Neural cell (in vitro differentiated cells): Measurements from ENCODE around the gene ACTN4. TPM values are rescaled to one million over a fixed set of nuclear protein-coding genes. Genes with fewer than 3 reads are reported as not detected.
A peak's percentile ranks its signal among the peaks of the same experiment; 100 is the strongest.
"Not testable (repeated sequence)": the region's sequence is repeated elsewhere in the genome, so short reads cannot be mapped to it uniquely, and the experiment has no call there.

ENCODE experiments used
- H2AFZ ChIP-seq: fragments of 200-600, 300-800 bp; sonication (generic), shearing (Covaris generic); 2 replicates; pipeline ENCODE4 v1.6.0; 2014; ENCODE audit warnings: low read depth, mild to moderate bottlenecking, antibody characterized with exemption, low read length, moderate library complexity
- H3F3A ChIP-seq: fragments of 200-600 bp; shearing (Covaris generic); 2 replicates; pipeline ENCODE4 v1.6.1; 2016; ENCODE audit warnings: mild to moderate bottlenecking, moderate library complexity, mixed read lengths, antibody characterized with exemption, low read length; ENCODE audit not compliant: insufficient read depth, poor library complexity, severe bottlenecking
- H3K27ac ChIP-seq: fragments of 200-600, 300-800 bp; sonication (generic), shearing (Covaris generic); 2 replicates; pipeline ENCODE4 v1.5.1; 2014; ENCODE audit warnings: mild to moderate bottlenecking, low read length, moderate library complexity
- H3K27me3 ChIP-seq: fragments of 300-800, 200-600 bp; sonication (generic), shearing (Covaris generic); 2 replicates; pipeline ENCODE4 v1.6.0; 2014; ENCODE audit warnings: mild to moderate bottlenecking, low read depth, low read length, moderate library complexity; ENCODE audit not compliant: insufficient read depth
- H3K36me3 ChIP-seq: fragments of 300-800, 200-600 bp; sonication (generic), shearing (Covaris generic); 2 replicates; pipeline ENCODE4 v1.5.1; 2014; ENCODE audit warnings: mild to moderate bottlenecking, antibody characterized with exemption, low read length, moderate library complexity; ENCODE audit not compliant: insufficient read depth
- H3K4me2 ChIP-seq: fragments of 300-800, 200-600 bp; sonication (generic), shearing (Covaris generic); 2 replicates; pipeline ENCODE4 v1.6.0; 2014; ENCODE audit warnings: mild to moderate bottlenecking, low read length
- H3K4me3 ChIP-seq: fragments of 300-800, 200-600 bp; sonication (generic), shearing (Covaris generic); 2 replicates; pipeline ENCODE4 v1.5.1; 2014; ENCODE audit warnings: mild to moderate bottlenecking, low read length, moderate library complexity
- H3K79me2 ChIP-seq: fragments of 200-600 bp; shearing (Covaris generic); replicated peaks from 2 replicates; pipeline ENCODE4 v1.6.0; 2014; ENCODE audit warnings: mild to moderate bottlenecking, low read length, moderate library complexity; ENCODE audit not compliant: insufficient read depth
- H3K9ac ChIP-seq: fragments of 300-800, 200-600 bp; sonication (generic), shearing (Covaris generic); 2 replicates; pipeline ENCODE4 v1.6.1; 2016; ENCODE audit warnings: mild to moderate bottlenecking, low read length, mixed read lengths
- H3K9me2 ChIP-seq: fragments of 200-600 bp; shearing (Covaris generic); 2 replicates; pipeline ENCODE4 v1.6.1; 2016; ENCODE audit warnings: mild to moderate bottlenecking, low read length, mixed read lengths; ENCODE audit not compliant: insufficient read depth
- H3K9me3 ChIP-seq: fragments of 200-600, 300-800 bp; sonication (generic), shearing (Covaris generic); 2 replicates; pipeline ENCODE4 v1.6.1; 2016; ENCODE audit warnings: mild to moderate bottlenecking, mixed run types, low read length, moderate library complexity, mixed read lengths
- H4K20me1 ChIP-seq: fragments of 200-600 bp; shearing (Covaris generic); 2 replicates; pipeline ENCODE4 v1.6.1; 2016; ENCODE audit warnings: mild to moderate bottlenecking, mixed run types; ENCODE audit not compliant: insufficient read depth
- CTCF ChIP-seq: fragments of 450-650 bp; IDR thresholded peaks from 2 replicates; pipeline ENCODE4 v1.5.1; 2014; ENCODE audit warnings: antibody characterized with exemption, mild to moderate bottlenecking, moderate library complexity; ENCODE audit not compliant: poor library complexity, severe bottlenecking
- EP300 ChIP-seq: fragments of 450-650 bp; conservative IDR thresholded peaks from 2 replicates; pipeline ENCODE4 v1.6.1; 2014; ENCODE audit warnings: antibody characterized with exemption, mild to moderate bottlenecking, moderate library complexity; ENCODE audit not compliant: poor library complexity, severe bottlenecking
- EZH2 ChIP-seq: fragments of 200-600, 300-800 bp; shearing (Covaris generic), sonication (generic); IDR thresholded peaks from 2 replicates; pipeline ENCODE4 v1.6.1; 2014; ENCODE audit warnings: antibody characterized with exemption, low read length, borderline replicate concordance, mild to moderate bottlenecking; ENCODE audit not compliant: insufficient read depth, poor library complexity, severe bottlenecking
- MXI1 ChIP-seq: fragments of 450-650 bp; conservative IDR thresholded peaks from 2 replicates; pipeline ENCODE4 v1.6.1; 2014; ENCODE audit warnings: antibody characterized with exemption, mild to moderate bottlenecking; ENCODE audit not compliant: poor library complexity, severe bottlenecking
- POLR2AphosphoS5 ChIP-seq: IDR thresholded peaks from 2 replicates; pipeline ENCODE4 v1.6.1; 2012
- RAD21 ChIP-seq: fragments of 450-650 bp; conservative IDR thresholded peaks from 2 replicates; pipeline ENCODE4 v1.6.1; 2014; ENCODE audit warnings: antibody characterized with exemption, mild to moderate bottlenecking, moderate library complexity
- REST ChIP-seq: IDR thresholded peaks from 2 replicates; pipeline ENCODE4 v1.6.1; 2012; ENCODE audit warnings: borderline replicate concordance
- SMC3 ChIP-seq: fragments of 450-650 bp; conservative IDR thresholded peaks from 2 replicates; pipeline ENCODE4 v1.6.1; 2014; ENCODE audit warnings: antibody characterized with exemption, mild to moderate bottlenecking, moderate library complexity; ENCODE audit not compliant: poor library complexity
- TAF1 ChIP-seq: IDR thresholded peaks from 2 replicates; pipeline ENCODE4 v1.6.1; 2012; ENCODE audit warnings: low read depth
- polyA minus RNA-seq: library from RNA; depleted of rRNA, polyadenylated mRNA; stranded (reverse); fragments of >200 nt; gene quantifications from 2 replicates; pipeline ENCODE4 v1.2.3, GENCODE V29; 2014
- polyA plus RNA-seq: library from polyadenylated mRNA; depleted of rRNA; stranded (reverse); fragments of >200 nt; gene quantifications from 2 replicates; pipeline ENCODE4 v1.2.3, GENCODE V29; 2014

ACTN4 gene
- polyA plus RNA-seq: 54.0 and 54.1 TPM in 2 replicates
- 75.0 and 77.7 TPM in 2 replicates for polyA minus RNA-seq

GRCh38 chr19:38647368-38647965, at the start of gene ACTN4:
ACTN4 (plus strand) TSS chr19:38647649; CDS start chr19:38647746, 97 bp downstream.
- Histone ChIP-seq H3K9me3 (no peaks in the 10 kb centered on the region), H3K9ac (peak within 1 kb of the TSS; percentile 83), H3K27me3 (no peaks in the 10 kb centered on the region), H3K9me2 (no peaks in the 10 kb centered on the region), H3K36me3 (no peaks in the 10 kb centered on the region), H4K20me1 (peaks cover 4% of the 10 kb centered on the region), H3K4me2 (peak within 1 kb of the TSS; percentile 84), H3K27ac (peak within 1 kb of the TSS; percentile 78), H2AFZ (peak within 1 kb of the TSS; percentile 69), H3F3A (peaks cover 4% of the 10 kb centered on the region), H3K4me3 (peak within 1 kb of the TSS; percentile 97), H3K79me2 (peaks cover 32% of the 10 kb centered on the region)
- TF ChIP-seq POLR2AphosphoS5 (peak; percentile 97), EZH2 (no peak), REST (peak; percentile 0), SMC3 (peak; percentile 36), CTCF (no peak), EP300 (peak; percentile 30), MXI1 (peak; percentile 90), TAF1 (peak; percentile 81), RAD21 (peak; percentile 41)

GRCh38 chr19:38599722-38600121, 47.7 kb upstream of the ACTN4 start:
- no peaks in the 10 kb centered on the region for H3K27me3 ChIP-seq

GRCh38 chr19:38602856-38603255, 44.6 kb upstream of the ACTN4 start:
- H3K9ac ChIP-seq, H4K20me1 ChIP-seq, H3K79me2 ChIP-seq: not testable (repeated sequence)

More at GRCh38 chr19:38599722-38600121, 47.7 kb upstream of the ACTN4 start:
- Histone ChIP-seq H3K27ac (no peak overlapping the region), H3K9ac (no peak overlapping the region), H4K20me1 (no peaks in the 10 kb centered on the region), H3K36me3 (no peaks in the 10 kb centered on the region), H2AFZ (no peak overlapping the region), H3K4me3 (no peak overlapping the region), H3K4me2 (no peak overlapping the region), H3K79me2 (no peaks in the 10 kb centered on the region), H3K9me3 (no peaks in the 10 kb centered on the region), H3K9me2 (no peaks in the 10 kb centered on the region), H3F3A (no peaks in the 10 kb centered on the region)
- TF ChIP-seq EP300: no peak
- TF ChIP-seq TAF1: no peak
- TF ChIP-seq MXI1: no peak
- no peak for TF ChIP-seq SMC3

More at GRCh38 chr19:38602856-38603255, 44.6 kb upstream of the ACTN4 start:
- not testable (repeated sequence) for H3F3A ChIP-seq, H2AFZ ChIP-seq, H3K4me2 ChIP-seq, H3K36me3 ChIP-seq, H3K27ac ChIP-seq, H3K9me2 ChIP-seq, H3K4me3 ChIP-seq, H3K27me3 ChIP-seq, H3K9me3 ChIP-seq
